Measurements from ENCODE around the gene DHRSX.

DHRSX gene

DNA sequence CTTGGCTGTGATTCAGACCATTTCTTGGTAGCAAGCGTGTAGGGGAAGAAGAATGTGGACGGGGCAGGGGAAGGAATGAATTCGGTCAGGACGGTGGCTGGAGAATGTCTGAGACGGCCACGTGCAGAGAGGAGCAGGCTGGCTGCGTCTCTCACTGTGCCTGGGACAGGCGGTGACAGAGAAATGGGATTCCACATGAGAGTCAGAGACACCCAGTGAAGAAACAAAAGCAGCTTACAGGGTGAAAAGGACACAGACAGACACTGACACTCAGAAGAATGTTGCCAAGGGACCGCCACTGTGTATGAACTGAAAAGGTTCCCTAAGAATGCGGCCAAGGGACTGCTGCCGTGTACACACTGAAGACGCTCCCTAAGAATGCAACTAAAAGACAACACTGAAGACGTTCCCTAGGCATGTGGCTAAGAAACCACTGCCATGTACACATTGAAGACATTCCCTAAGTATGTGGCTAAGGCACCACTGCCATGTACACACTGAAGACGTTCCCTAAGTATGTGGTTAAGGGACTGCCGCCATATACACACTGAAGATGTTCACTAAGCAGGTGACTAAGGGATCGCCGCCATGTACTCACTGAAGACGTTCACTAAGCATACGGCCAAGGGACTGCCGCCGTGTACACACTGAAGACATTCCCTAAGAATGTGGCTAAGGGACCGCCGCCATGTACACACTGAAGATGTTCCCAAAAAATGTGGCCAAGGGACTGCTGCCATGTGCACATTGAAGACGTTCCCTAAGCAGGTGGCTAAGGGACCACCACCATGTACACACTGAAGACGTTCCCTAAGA lies 49.1 kb downstream of the DHRSX start:
- no peak for DNase-seq

DNA sequence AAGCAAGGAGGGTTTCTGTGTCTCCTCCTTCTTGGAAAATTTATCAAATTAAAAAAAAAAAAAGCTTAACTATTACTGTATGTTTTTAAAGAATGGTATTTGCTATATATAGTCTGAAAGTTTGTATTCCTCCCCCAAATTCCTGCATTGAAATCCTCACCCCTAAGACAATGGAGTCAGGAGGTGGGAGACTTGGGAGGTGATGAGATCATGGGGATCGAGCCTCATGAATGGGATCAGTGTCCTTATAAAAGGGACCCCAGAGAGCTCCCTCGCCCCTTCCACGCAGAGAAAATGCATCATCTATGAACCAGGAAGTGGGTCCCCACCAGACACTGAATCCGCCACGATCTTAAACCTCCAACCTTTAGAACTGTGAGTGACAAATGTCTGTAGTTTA lies 50.1 kb downstream of the DHRSX start:
- DNase-seq: no peak

DNA sequence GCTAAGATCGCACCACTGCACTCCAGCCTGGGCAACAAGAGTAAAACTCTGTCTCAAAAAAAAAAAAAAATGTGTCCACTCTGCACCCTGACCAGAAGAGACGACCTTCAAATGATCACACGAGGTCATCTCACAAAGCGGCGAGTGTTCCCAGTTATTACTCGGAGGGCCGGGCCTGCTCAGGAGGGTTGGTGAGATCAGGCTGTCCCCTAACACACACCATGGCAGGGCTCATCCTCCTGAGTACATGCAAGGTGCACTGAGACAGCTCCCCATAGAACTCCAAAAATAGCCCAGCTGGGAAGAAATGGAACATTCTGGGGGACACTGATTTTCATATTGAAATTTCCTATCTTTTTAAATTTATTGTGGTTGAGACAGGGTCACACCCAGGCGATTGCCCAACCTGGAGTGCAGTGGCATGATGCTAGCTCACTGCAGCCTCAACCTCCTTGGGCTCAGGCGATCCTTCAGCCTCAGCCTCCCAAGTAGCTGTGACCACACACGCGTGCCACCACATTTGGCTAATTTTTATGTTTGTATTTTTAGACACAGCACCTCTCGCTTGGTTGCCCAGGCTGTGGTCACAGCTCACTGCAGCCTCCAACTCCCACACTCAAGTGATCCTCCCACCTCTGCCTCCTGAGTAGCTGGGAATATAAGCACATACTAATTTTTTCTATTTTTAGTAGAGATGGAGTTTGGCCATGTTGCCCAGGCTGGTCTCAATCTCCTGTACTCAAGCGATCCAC lies 51.5 kb downstream of the DHRSX start:
- DNase-seq: no peak

DNA sequence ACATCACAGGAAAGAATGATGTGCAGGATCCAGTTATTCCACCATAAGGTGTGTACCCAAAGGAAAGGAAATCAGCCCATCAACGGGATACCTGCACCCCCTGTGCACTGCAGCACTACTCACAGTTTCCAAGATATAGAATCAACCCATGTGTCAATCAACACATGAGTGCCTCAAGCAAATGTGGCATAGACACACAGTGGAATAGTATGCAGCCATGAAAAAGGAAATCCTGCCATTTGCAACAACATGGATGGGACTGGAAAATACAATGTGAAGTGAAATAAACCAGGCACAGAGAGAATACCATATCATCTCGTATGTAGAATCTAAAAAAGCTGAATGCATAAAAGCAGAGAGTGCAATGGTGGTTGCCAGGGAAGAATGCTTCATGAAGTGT lies 53.3 kb downstream of the DHRSX start:
- DNase-seq: no peak

DNA sequence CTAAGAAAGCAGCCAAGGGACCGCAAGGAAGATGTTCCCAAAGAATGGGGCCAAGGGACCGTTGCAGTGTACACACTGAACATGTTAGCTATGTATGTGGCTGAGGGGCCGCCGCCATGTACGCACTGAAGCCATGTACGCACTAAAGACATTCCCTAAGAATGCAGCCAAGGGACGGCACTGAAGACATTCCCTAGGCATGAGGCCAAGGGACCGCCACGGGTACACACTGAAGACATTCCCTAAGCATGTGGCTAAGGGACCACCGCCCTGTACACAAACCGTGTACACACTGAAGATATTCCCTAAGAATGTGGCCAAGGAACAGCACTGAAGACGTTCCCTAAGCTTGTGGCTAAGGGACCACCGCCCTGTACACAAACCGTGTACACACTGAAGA lies 54.0 kb downstream of the DHRSX start:
- no peak for DNase-seq

DNA sequence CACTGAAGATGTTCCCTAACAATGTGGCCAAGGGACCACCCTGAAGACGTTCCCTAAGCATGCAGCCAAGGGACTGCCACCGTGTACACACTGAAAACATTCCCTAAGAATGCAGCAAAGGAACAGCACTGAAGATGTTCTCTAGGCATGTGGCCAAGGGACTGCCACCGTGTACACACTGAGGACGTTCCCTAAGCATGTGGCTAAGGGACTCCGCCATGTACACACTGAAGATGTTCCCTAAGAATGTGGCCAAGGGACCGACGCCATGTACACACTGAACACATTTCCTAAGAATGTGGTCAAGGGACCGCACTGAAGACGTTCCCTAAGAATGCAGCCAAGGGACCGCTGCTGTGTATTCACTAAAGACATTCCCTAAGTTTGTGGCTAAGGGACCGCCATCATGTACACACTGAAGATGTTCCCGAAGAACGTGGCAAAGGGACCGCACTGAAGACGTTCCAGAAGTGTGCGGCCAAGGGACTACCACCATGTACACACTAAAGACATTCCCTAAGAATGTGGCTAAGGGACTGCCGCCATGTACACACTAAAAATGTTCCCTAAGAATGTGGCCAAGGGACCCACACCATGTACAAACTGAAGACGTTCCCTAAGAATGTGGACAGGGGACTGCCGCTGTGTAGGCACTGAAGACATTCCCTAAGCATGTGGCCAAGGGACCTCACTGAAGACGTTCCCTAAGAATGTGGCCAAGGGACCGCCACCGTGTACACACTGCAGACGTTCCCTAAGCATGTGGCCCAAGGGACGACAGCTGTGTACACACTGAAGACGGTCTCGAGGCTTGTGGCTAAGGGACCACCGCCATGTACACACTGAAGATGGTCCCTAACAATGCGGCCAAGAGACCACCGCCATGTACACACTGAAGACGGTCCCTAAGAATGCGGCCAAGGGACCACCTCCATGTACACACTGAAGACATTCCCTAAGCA lies 54.8 kb downstream of the DHRSX start:
- DNase-seq: no peak

DNA sequence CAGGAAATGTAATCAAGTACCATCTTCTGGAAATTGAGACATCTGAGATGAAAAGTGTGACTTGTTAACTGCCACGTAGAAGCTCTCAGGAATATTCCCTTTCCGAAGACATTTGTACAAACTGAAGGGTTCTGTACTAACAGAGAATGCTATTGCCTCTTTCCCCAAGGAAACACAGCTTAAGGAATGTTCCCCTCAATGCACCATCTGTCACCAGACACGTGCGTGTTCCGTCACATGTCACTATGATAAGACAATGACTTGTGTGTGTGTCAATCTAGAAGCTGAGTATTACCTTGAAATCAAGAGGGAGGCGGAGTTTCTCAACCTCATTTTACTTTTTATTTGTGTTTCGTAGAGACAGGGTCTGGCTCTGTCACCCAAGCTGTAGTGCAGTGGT lies 58.1 kb downstream of the DHRSX start:
- no peak for DNase-seq

DNA sequence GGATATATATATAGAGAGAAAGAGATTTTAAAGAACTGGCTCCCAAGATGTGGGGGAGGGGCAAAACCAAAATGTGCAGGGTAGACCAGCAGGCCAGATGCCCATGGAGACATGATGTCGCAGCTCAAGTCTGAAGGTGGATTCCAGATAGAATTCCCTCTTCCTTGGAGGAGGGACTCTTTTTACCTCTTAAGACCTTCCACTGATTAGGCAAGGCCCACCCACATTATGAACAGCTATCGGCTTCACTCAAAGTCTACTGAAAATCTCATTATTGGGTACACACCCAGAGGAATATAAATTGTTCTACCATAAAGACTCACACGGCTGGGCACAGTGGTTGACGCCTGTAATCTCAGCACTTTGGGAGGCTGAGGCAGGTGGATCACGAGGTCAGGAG lies 59.3 kb downstream of the DHRSX start:
- DNase-seq: no peak

DNA sequence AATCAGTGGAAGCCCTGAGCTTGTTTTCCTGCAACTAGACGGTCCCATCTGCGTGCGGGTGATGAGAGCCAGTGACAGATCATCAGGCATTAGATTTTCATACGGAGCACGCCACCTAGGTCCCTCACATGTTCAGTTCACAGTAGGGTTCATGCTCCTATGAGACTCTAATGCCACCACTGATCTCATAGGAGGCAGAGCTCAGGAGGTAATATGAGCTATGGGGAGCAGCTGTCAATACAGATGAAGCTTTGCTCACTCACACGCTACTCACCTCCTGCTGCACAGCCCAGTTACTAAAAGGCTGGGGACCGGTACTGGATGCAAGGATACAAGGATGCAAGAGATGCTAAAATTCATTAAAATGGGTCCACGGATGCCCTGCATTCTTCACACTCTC lies 61.2 kb downstream of the DHRSX start:
- DNase-seq: no peak

DNA sequence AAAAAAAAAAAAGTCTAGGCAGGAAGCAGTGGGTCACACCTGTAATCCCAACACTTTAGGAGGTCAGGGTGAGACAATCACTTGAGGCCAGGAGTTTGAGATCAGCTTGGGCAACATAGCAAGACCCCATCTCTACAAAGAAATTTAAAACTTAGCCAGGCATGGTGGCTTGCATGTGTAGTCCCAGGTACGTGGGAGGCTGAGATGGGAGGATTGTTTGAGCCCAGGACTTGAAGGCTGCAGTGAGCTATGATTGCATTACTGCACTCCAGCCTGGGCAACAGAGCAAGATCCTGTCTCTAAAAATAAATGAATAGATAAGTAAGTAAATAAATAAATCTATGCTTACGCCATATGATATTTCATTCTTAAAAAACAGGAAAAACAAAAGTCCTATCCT lies 65.3 kb downstream of the DHRSX start:
- no peak for DNase-seq

DNA sequence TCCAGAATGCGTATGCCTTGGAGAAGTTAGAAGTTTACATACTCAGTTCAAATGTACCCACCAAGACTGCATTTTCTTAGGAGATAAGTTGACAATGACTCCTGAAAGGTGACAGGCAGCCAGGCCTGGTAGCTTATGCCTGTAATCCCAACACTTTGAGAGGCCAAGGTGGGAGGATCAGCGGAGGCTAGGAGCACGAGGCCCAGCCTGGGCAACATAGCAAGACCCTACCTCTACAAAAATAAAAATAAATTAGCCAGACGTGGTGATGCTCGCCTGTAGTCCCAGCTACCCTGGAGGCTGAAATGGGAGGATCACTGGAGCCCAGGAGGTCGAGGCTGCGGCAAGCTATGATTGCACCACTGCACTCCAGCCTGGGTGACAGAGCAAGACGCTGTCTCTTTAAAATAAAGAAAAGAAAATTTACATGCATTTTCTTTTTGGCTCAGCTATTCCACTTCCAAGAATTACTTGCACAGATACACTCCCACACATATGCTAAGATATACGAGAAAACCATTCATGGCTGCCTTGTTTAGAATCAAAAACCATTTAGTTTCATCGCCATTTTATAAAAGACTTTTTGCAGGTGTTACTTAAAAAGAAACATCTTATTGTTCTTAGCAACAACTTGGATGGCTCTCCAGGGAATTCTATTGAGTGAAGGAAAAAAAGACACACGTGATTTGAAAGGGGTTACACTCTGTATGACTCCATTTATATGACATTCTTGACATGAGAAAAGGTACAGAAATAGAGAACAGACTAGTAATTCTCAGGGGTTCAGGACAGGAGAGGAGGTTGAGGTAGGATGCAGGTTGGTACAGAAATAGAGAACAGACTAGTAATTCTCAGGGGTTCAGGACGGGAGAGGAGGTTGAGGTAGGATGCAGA lies 66.3 kb downstream of the DHRSX start:
- no peak for DNase-seq

DNA sequence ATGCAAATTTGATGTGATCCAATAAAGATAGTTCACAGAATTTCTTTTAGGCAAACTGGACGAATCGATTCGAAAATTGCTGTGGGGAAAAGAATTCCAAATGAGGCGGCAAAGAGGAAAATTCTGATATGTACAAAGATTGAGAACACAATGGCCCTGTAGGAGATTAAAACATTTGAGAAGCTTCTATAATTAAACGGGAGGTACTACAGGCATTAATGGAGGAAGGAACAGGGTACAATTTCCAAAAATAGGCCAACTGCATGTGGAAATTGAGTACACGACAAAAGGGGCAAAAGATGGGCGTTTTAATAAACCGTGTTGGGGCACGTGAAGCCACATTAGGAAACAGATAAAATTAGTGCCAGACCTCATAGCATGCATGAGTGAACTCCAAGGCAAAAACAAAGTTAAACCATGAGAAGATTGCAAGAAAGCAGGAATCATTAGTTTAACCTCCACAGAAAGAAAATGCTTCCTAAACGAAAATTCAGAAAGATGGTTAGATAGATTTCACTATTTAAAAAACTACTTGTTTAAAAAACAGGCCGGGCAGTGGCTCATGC lies 68.4 kb downstream of the DHRSX start:
- DNase-seq: peak; percentile 17

DNA sequence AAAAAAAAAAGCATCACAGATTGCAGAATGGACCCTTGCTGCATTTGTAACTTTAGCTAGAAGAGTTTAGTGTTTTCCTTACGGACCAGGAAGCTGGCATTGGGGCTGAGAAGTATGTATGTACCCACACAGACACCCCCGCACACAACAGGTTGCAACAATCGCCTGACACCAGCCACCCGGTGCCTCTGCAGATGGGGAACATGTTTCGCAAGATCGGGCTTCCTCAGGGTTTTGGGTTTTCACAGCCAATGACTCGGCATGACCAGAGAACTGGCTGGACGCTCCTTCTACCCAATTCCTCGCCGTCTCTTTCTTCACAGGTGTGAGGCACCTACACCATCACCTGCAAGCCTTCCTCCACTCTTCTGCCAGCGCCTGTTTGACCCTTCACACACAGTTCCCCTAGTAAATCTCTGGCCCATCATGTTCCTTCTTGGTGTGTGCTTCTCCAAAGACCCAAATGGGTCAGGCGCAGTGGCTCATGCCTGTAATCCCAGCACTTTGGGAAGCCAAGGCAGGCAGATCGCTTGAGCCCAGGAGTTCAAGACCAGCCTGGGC lies 70.4 kb downstream of the DHRSX start:
- peak; percentile 80 for DNase-seq

DNA sequence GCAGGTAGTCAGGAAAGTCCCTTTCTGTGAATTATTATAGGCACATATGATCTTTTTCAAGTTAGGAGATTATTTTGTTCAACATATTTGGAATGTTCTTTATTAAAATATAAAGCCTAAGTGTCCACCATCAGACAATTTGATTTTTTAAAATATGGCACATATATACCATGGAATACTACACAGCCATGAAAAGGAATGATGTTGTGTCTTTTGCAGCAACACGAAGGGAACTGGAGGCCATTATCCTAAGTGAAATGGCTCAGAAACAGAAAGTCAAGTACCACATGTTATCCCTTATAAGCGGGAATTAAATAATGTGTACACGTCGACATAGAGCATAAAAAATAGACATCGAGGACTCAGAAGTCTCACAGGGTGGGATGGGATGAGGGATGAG lies 73.0 kb downstream of the DHRSX start:
- no peak for DNase-seq

DNA sequence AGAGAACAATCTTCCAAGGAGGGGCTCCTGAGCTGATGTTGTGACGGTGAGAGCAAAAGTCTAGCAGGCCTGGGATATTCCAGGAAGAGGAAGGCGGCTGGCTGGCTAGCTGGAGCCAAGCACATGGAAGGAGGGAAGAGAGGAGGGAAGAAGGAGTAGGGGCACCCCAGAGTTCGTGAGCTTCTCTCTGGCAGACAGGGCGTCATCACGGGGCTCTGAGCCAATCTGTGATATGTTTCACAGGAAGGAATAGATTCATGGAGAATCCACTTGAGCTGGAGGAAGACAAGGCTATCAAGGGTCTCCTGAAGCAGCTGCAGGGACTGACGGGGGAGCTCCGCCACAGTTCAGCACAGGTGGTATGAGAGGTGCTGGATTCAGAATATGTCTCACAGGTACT lies 73.6 kb downstream of the DHRSX start:
- DNase-seq: no peak

DNA sequence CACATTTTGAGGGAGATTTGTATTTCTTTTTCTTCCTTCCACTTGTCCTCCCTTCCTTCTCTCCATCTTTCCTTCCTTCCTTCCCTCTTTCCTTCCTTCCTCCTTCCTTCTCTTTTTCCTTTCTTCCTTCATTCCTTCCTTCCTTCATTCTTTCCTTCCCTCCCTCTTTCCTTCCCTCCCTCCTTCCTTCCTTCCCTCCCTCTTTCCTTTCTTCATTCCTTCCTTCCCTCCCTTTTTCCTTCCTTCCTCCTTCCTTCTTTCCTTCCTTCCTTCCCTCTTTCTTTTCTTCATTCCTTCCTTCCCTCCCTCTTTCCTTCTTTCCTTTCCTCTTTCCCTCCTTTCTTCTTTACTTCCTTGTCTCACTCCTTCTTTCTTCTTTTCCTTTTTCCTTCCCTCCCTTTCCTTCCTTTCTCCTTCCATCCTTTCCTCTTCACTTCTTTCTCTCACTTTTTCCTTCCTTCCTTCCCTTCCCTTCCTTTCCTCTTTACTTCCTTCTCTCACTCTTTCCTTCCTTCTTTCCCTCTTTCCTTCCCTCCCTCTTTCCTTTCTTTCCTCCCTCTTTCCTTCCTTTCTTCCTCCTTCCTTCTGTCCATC lies 74.4 kb downstream of the DHRSX start:
- no peak for DNase-seq

DNA sequence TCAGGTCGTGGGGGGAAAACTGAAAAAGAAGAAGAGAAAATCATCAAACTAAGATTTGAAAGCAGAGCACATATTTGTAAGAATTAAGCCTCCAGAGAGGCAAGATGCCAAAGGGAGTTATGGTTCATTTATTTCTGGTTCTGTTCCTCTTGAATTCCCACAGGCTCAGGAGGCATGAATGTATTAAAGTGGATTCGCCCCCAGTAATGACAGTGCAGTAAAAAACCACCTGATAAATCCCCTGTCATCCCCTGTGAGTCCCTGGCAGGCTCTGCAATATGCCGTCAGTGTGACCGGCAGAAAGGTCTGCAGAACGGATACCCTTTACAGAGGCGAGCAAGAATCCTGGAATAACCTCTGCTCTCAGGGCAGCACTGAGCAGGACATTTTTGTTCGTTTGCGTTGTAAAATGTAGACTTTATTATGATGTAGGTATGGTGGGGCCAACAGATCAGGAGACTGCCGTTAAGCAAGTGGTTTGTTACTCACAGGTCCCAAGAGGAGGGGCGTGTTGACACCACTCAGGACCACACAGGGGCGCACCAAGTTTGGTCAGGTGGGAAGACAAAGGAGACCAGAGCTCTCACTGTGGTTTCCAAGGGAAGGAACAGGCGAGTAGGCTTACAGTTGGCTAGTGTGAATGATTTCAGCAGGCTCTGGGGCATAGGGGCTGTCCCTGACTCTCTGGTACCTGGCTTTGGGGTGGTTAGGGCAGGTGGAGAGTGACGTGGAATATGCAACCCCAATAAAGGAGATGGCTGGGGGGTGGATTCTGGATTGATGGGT lies 75.3 kb downstream of the DHRSX start:
- peak; percentile 14 for DNase-seq

DNA sequence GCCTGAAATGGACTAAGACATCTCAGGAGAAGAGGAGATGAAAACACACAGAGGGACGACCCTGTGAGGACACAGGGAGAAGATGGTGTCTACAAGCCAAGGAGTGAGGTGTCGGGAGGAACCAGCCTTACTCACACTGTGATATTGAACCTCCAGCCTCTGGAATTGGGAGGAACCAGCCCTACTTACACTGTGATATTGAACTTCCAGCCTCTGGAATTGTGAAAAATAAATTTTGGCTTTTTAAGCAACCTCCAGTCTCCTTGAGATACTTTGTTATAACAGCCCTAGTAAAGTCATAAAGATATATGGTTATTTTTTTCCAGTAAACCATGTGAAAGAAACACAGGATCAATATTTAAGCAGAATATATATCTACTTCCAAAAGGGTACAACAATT lies 76.5 kb downstream of the DHRSX start:
- DNase-seq: no peak

DNA sequence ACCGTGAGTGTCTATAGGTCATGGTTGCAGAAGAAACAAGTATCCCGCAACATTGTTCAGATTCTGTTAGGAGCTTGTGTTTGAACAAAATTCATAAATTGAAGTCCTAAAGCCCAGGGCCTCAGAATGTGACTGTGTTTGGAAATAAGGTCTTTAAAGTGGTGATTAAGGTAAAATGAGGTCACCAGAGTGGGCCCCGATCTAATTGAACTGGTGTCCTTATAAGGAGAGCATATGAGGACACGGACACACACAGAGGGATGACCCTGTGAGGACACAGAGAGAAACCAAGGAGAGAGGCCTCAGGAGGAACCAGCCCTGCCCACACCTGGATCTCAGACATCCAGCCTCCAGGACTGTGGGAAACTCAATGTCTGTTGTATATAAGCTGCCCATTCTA lies 76.9 kb downstream of the DHRSX start:
- no peak for DNase-seq

DNA sequence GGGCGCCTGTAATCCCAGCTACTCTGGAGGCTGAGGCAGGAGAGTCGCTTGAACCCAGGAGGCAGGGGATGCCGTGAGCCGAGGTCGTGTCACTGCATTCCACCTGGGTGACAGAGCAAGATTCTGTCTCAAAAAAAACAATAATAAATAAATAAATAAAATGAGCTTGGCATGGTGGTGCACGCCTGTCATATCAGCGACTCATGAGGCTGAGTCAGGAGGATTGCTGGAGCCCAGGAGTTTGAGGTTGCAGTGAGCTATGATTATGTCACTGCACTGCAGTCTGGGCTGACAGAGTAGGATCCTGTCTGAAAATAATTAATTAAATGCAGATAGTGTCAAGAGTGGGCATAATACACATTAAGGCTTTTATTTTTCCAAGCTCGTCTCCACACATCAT lies 77.5 kb downstream of the DHRSX start:
- no peak for DNase-seq
